SK-N-MC (cell line): ENCODE results near the gene MIGA1.

Experiments
- EZH2 ChIP-seq: fragments of 200-600 bp; sonication (generic); IDR thresholded peaks from one replicate; pipeline ENCODE4 v1.6.1; 2017; ENCODE audit warnings: antibody characterized with exemption
- FOXP2 ChIP-seq: optimal IDR thresholded peaks from 2 replicates; pipeline ENCODE3; 2011; ENCODE audit warnings: mild to moderate bottlenecking, moderate library complexity; ENCODE audit not compliant: insufficient read depth; ENCODE audit errors: extremely low read length, control extremely low read depth
- POLR2AphosphoS5 ChIP-seq: IDR thresholded peaks from 2 replicates; pipeline ENCODE4 v1.6.1; 2012; ENCODE audit warnings: mild to moderate bottlenecking, low read depth, low read length, borderline replicate concordance

DNA sequence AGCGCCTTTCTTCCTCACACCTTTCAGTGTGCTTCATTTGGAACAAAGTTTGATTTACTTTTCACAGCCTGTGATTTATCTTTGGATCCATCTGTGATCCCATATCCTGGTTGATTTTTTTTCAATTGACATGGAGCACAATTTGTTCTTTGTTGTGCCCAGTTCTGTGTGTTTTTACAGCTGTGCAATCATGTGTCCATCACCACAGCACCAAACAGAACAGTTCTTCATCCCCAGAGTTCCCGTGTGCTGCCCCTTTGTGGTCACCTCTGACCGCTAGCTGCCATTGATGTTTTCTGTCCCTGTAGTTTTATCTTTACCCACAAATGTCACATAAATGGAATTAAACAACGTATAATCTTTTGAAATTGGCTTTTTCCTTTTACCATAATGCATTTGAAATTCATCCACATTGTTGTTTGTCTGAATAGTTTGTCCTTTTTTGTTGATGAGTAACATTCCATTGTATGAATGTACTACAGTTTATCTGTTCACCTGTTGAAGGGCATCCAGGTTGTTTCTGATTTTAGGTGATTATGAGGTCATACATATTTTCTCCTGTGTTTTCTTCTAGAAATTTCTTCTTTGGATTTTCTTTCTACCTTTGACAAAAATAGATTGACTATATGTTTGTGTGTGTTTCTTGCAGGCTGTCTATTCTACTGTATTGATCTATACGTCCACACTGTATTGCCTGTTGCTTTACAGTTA is 17.4 kb downstream of the MIGA1 start:
- TF ChIP-seq EZH2 (no peak), POLR2AphosphoS5 (no peak), FOXP2 (no peak)
